Memory B cell (primary cell): ENCODE measurements around the gene RASSF3.
A peak's percentile ranks its signal among the peaks of the same experiment; 100 is the strongest.

Experiments
- ATAC-seq: fragments of 150-1000 bp; cut with Tn5 transposase; 2 replicates; pipeline ENCODE4 v1.10.0; 2021; ENCODE audit warnings: low read depth, mild to moderate bottlenecking, moderate library complexity
- DNase-seq, 2 donors: peaks; one replicate each; pipeline ENCODE4 v3.0.0; 2022; ENCODE audit warnings: low spot score in 2 of 2
- H3K27ac Mint-ChIP-seq: one replicate; pipeline ENCODE4 v1.8.0; 2022; ENCODE audit warnings: mild to moderate bottlenecking, moderate library complexity, mixed read lengths
- H3K27me3 Mint-ChIP-seq: one replicate; pipeline ENCODE4 v1.8.0; 2022; ENCODE audit warnings: mixed read lengths
- H3K36me3 Mint-ChIP-seq: one replicate; pipeline ENCODE4 v1.8.0; 2022; ENCODE audit warnings: mild to moderate bottlenecking, mixed read lengths
- H3K4me1 Mint-ChIP-seq: one replicate; pipeline ENCODE4 v1.8.0; 2022; ENCODE audit warnings: mixed read lengths
- H3K4me3 Mint-ChIP-seq: one replicate; pipeline ENCODE4 v1.8.0; 2022; ENCODE audit warnings: mild to moderate bottlenecking, moderate library complexity, mixed read lengths
- H3K9me3 Mint-ChIP-seq: one replicate; pipeline ENCODE4 v1.8.0; 2022; ENCODE audit warnings: mixed read lengths

RASSF3 gene, protein sequence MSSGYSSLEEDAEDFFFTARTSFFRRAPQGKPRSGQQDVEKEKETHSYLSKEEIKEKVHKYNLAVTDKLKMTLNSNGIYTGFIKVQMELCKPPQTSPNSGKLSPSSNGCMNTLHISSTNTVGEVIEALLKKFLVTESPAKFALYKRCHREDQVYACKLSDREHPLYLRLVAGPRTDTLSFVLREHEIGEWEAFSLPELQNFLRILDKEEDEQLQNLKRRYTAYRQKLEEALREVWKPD

DNA sequence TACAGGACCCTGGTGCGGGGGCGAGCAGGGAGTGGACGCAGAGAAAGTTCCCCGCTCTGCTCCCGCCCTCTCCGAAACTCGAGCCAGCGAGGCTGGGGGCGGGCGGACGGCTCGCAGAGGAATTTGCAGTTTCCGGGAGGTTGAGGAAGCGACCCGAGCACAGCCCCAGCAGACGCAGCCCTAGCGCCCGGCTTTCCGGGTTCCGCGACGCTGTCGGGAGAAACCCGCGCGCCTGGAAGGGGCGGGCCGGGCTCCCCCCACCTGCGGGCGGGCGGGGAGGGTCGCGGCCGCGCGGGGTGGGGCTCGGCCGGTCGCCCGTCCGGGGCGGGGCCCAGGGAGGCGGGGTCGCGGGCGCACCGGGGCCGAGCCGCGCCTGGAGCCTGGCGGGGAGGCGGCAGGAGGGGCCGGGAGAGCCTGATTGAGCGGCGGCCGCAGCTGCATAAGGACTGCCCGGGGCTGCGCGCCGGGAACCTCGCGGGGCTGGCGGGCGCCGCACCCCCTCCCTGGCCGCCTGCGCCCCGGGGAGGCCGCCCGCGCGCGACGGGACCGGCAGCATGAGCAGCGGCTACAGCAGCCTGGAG lies at the start of gene RASSF3:
TSS of gene RASSF3 (plus strand) at position 417 of the 581 bp plus-strand sequence. CDS start at position 555, 138 bp downstream.
- peaks cover 22% of the 10 kb centered on the region for H3K4me1 Mint-ChIP-seq
- H3K27me3 Mint-ChIP-seq: no peaks in the 10 kb centered on the region
- ATAC-seq: peak; percentile 38
- H3K4me3 Mint-ChIP-seq: peak within 1 kb of the TSS; percentile 90
- H3K9me3 Mint-ChIP-seq: no peaks in the 10 kb centered on the region
- peak in 1 of 2 donors; percentile 60 for DNase-seq
- peak within 1 kb of the TSS; percentile 93 for H3K27ac Mint-ChIP-seq
- peaks cover 4% of the 10 kb centered on the region for H3K36me3 Mint-ChIP-seq

DNA sequence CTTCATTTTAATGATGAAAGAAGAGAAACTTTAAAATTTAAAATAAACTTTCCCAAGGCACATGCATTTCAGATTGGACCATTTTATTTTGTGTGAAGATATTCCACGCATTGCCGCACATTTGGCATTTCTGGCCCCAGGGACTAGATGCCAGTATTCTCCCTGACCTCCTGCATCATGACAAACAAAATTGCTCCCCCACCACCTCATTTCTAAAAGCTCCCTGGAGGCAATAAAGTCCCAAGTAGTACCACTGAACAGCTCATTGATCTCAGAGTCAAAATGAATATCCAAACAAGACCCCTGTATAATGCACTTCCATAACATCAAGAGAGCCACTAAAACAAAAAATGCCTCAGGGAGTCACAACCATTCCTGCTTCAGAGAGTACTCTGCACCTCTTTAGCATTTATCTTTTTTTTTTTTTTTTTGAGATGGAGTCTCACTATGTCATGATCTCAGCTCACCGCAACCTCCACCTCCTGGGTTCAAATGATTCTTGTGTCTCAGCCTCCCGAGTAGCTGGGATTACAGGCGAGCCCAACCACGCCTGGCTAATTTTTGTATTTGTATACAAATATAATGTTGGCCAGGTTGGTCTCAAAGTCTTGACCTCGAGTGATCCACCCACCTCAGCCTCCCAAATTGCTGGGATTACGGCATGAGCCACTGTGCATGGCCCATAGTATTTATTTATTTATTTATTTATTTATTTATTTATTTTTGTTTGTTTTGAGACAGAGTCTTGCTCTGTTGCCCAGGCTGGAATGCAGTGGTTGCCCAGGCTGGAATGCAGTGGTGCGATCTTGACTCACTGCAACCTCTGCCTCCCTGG lies 48.8 kb upstream of the RASSF3 start:
- Mint-ChIP-seq H3K27ac (no peak overlapping the region), H3K9me3 (no peaks in the 10 kb centered on the region), H3K27me3 (peaks cover 5% of the 10 kb centered on the region), H3K4me3 (no peak overlapping the region), H3K4me1 (no peaks in the 10 kb centered on the region), H3K36me3 (peaks cover 2% of the 10 kb centered on the region)
- DNase-seq (no peak), ATAC-seq (no peak)

DNA sequence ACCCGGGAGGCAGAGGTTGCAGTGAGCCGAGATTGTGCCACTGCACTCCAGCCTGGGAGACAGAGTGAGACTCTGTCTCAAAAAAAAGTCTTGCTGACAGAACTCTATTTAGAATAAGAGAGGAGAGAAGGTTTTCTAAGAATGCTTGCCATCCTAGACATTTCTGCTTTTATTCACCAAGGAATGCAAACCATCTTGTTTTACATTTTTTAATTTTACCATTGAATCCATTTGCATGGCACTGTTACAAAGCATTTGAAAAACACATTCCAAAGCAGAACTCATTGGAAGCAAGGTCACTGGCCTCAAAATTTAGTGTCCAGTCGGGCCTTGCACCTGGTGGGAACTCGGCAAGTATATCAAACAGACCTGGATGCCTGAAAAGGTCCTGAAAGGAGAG lies 44.2 kb upstream of the RASSF3 start:
- H3K4me3 Mint-ChIP-seq: no peak overlapping the region
- DNase-seq (no peak), ATAC-seq (no peak)
- H3K27ac Mint-ChIP-seq: no peak overlapping the region
- H3K4me1 Mint-ChIP-seq: no peaks in the 10 kb centered on the region
- H3K36me3 Mint-ChIP-seq: peaks cover 2% of the 10 kb centered on the region
- H3K9me3 Mint-ChIP-seq: no peaks in the 10 kb centered on the region
- H3K27me3 Mint-ChIP-seq: peaks cover 5% of the 10 kb centered on the region

DNA sequence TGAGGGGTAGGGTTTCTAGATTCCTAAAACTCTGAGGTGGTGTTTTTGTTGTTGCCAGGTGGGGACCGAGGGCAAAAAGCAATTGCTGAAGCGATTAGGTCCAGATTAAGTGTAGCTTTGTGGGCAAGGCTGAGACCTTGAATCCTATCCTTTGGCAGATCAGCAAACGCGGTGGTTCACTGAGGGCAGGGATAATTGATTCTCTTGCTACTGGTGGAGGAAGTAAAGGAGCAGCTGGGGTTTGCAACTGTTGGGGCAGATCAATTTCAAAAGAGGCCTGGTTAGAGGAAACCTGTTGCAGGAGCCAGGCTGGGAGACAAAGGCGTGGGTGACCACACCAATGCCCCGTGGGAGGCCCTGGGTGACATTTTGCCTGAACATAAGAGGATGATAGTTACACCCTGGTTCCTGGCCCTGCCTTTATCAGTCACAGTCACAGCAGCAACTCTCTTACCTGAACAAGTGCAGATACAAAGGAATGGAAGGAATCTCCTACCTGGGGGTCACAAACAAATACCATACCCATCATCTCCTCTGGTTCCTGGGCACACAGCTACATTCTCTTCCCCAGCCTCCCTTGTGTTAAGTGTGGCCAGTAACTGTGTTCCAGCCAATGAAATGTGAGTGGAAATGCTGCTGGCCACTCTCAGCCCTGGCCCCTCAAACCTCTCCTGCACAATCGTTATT lies 43.3 kb upstream of the RASSF3 start:
- Mint-ChIP-seq H3K4me3 (no peak overlapping the region), H3K27ac (no peak overlapping the region)
- DNase-seq: no peak

DNA sequence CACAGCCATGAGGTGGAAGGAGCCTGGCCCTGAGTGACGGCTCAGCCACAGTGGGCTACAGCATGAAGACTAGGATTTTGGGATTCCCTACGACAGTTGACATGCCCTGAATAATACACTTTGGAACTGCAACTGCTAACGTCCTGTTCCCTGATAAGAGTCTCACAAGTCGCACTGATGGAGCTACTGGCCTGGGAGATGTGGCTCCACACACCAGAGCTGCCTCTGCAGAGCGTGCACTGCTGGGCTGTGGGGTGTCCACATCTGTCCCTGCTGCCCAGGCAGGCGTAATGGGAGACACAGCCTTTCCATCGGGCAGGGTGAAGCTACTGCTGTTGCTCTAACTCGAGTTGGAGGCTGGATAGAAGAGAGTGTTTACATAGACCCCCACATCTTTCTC lies 42.7 kb upstream of the RASSF3 start:
- Mint-ChIP-seq H3K27me3 (peaks cover 5% of the 10 kb centered on the region), H3K4me3 (no peak overlapping the region), H3K9me3 (no peaks in the 10 kb centered on the region), H3K27ac (no peak overlapping the region), H3K36me3 (peaks cover 5% of the 10 kb centered on the region), H3K4me1 (no peaks in the 10 kb centered on the region)
- no peak for ATAC-seq
- DNase-seq: no peak

More for the DNA sequence above, 43.3 kb upstream of the RASSF3 start:
- Mint-ChIP-seq H3K4me1 (no peaks in the 10 kb centered on the region), H3K9me3 (no peaks in the 10 kb centered on the region), H3K27me3 (peaks cover 5% of the 10 kb centered on the region), H3K36me3 (peaks cover 4% of the 10 kb centered on the region)
- no peak for ATAC-seq

DNA sequence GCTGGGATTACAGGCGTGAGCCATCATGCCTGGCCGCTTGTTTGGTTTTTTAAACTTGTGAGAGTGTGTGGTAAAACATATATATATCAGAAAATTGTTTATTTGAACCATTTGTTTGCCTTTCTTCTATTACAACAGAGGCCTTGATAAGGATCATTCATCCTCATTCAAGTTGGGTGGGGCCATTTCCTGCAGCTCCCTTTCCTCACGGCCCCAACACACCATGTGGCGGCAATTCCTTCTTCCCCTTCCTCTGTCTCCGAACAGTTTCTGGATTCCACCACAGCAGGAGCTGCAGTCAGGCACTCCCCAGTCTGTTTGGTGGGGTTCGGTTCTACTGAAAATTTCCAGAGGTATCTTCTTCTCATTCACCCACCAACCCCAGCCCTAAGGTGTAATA lies 42.0 kb upstream of the RASSF3 start:
- Mint-ChIP-seq H3K4me1 (no peaks in the 10 kb centered on the region), H3K27ac (no peak overlapping the region), H3K4me3 (no peak overlapping the region)

DNA sequence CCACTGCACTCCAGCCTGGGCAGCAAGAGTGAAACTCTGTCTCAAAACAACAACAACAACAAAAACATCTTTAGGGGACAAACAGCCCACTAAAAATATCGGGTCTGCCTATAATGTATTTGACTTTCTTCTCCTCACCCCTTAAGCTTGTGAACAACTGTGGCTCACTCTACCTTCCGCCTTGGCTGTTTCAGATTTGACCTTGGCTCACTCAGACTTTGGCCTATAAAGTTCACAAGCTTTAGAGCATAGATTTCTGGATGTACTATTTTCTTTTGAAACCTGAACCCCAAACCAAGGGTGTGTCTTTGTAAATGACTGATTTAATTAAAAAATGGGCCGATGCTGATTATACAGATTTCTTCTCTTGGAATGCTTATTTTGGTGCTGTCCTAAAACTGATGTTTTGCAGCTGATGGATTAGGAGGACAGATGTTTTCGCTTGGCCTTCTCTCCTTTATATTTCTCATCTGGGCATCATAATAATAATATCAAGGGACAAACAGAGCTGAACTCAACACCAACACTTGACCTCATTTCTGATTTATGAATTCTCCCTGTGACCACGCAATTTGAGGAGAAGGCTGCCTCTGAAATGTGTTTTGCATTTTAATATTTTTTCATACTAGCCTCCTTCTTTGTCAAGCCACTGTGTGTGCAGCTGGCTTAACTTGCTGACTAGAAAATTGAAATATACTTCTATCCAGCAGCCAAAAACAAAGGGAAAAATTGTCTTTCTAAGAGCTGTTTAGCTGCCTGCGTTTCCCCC lies 40.2 kb upstream of the RASSF3 start:
- no peak for DNase-seq
- Mint-ChIP-seq H3K4me3 (no peak overlapping the region), H3K4me1 (no peaks in the 10 kb centered on the region), H3K27me3 (no peaks in the 10 kb centered on the region), H3K27ac (no peak overlapping the region), H3K36me3 (peaks cover 3% of the 10 kb centered on the region), H3K9me3 (no peaks in the 10 kb centered on the region)
- ATAC-seq: no peak

More for the DNA sequence above, 42.0 kb upstream of the RASSF3 start:
- Mint-ChIP-seq H3K36me3 (peaks cover 5% of the 10 kb centered on the region), H3K27me3 (peaks cover 3% of the 10 kb centered on the region), H3K9me3 (no peaks in the 10 kb centered on the region)
- ATAC-seq: no peak
- no peak for DNase-seq

DNA sequence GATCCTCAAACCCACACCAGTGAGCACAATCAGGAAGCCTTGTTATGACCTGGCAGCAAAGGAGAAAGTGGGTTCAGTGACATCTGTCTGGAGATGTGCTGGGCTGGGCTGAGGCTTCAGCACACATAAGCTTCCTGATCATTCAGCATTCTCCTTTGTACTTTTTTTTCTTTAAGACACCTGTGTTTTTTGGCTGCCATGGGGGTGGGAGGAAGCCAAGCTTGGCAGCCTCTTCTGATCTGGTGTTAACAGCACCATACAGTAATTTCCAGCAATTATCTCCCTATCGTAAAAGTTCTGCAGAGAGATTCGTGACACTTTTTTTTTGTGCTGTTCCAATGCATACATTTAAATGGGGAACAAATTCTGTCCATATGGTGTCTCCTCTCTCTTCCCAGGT lies 38.9 kb upstream of the RASSF3 start:
- no peak overlapping the region for H3K4me3 Mint-ChIP-seq
- DNase-seq (no peak), ATAC-seq (no peak)
- H3K27me3 Mint-ChIP-seq: no peaks in the 10 kb centered on the region
- H3K9me3 Mint-ChIP-seq: no peaks in the 10 kb centered on the region
- peaks cover 3% of the 10 kb centered on the region for H3K36me3 Mint-ChIP-seq
- H3K27ac Mint-ChIP-seq: no peak overlapping the region
- H3K4me1 Mint-ChIP-seq: no peaks in the 10 kb centered on the region

DNA sequence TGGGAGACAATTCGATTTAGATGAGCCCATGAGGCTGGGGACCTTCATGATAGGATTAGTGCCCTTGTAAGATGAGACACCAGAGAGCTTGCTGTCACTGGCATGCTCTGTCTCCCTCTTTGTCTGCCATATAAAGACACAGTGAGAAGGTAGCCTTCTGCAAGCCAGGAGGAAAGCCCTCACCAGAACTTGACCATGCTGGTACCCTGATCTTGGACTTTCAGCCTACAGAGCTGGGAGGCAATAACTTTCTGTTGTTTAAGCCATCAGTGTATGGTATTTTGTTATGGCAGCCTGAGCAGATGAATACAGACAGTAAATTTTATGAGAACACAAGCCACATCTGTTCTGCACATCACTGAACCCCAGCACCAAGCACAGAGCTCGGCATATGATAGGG lies 38.1 kb upstream of the RASSF3 start:
- Mint-ChIP-seq H3K4me1 (no peaks in the 10 kb centered on the region), H3K4me3 (no peak overlapping the region), H3K27ac (no peak overlapping the region), H3K9me3 (no peaks in the 10 kb centered on the region), H3K36me3 (peaks cover 3% of the 10 kb centered on the region), H3K27me3 (no peaks in the 10 kb centered on the region)
- DNase-seq (no peak), ATAC-seq (no peak)

DNA sequence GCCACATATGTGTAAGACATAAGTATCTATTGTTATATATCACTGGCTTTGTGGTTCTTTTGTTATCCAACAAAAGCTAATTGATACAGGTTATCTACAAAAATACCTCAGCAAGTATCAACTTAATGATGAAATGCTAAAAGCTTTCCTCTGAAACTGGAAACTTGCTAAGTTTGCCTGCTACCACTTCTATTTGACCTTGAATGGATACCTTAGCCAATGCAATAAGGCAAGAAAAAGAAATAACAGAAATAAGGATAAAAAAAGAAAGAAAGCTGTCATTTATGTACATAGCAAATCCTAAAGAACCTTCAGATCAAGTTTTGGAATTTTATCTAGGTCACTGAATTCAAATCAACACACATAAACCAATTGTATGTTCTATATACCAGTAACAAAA lies 35.5 kb upstream of the RASSF3 start:
- Mint-ChIP-seq H3K4me3 (no peak overlapping the region), H3K36me3 (peaks cover 3% of the 10 kb centered on the region), H3K27me3 (no peaks in the 10 kb centered on the region), H3K9me3 (no peaks in the 10 kb centered on the region), H3K27ac (no peak overlapping the region), H3K4me1 (no peaks in the 10 kb centered on the region)
- ATAC-seq: no peak
- no peak for DNase-seq

DNA sequence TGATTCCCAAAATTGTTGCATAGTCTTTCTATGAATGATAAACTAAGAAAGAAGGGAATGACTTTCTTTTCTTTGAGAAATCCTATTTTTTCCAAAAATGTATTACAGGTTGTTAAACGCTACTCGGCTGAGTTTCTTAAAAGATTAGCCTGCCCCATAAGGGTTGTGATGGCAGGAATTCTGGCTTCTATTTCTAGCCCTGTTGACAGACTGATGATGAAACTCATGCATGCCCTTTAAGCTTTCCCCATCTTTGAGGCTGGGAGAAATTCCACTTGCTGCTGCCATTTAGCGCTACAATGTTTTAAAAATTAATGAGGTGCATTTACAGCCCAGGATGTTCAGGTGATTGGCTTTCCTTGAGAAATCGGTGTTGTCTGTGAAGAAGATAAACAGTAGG lies 33.2 kb upstream of the RASSF3 start:
- no peaks in the 10 kb centered on the region for H3K9me3 Mint-ChIP-seq
- H3K4me3 Mint-ChIP-seq: no peak overlapping the region

DNA sequence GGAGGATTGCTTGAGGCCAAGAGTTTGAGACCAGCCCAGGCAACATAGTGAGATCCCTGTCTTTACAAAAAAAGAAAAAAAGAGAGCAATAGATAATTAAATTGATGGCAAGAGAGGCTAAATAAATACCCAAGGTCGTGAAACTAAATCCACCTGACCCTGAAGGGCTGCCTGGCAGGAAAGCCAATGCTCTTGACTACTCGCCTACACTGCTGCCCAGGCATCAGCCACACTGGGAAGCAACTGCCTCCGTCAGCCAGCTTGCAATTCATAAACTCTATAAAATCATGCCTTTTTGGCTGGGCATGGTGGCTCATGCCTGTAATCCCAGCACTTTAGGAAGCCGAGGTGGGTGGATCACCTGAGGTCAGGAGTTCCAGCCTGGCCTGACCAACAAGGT lies 31.7 kb upstream of the RASSF3 start:
- ATAC-seq: no peak
- Mint-ChIP-seq H3K27me3 (peaks cover 5% of the 10 kb centered on the region), H3K4me3 (no peak overlapping the region), H3K36me3 (no peaks in the 10 kb centered on the region), H3K4me1 (peaks cover 1% of the 10 kb centered on the region), H3K27ac (no peak overlapping the region), H3K9me3 (no peaks in the 10 kb centered on the region)
- no peak for DNase-seq

More for the DNA sequence above, 33.2 kb upstream of the RASSF3 start:
- H3K27me3 Mint-ChIP-seq: peaks cover 3% of the 10 kb centered on the region
- DNase-seq: no peak
- H3K27ac Mint-ChIP-seq: no peak overlapping the region
- ATAC-seq: no peak
- H3K36me3 Mint-ChIP-seq: peaks cover under 1% of the 10 kb centered on the region
- H3K4me1 Mint-ChIP-seq: no peaks in the 10 kb centered on the region

DNA sequence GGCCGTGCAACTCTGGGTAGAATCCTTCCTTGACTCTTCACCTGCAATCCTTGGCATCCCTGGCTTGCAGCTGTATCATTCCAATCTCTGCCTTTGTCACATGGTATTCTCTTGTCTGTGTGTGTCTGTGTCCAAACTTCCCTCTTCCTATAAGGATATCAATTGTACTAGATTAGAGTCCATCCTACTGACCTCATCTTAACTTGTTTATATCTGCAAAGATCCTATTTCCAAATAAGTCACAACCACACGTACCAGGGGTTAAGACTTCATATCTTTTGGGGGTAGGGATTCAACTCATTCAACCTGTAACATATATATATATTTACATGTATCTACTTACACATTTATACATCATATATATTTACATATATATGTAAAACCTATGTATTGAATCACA lies 29.6 kb upstream of the RASSF3 start:
- Mint-ChIP-seq H3K9me3 (no peaks in the 10 kb centered on the region), H3K36me3 (no peaks in the 10 kb centered on the region), H3K4me1 (peaks cover 8% of the 10 kb centered on the region), H3K27ac (no peak overlapping the region), H3K4me3 (no peak overlapping the region), H3K27me3 (peaks cover 7% of the 10 kb centered on the region)
- ATAC-seq (no peak), DNase-seq (no peak)
